GM23338 (cell line): ENCODE results near the gene ADSL. TPM values are rescaled to one million over a fixed set of nuclear protein-coding genes. Genes with fewer than 3 reads are reported as not detected.

Experiments
- ATAC-seq: fragments of 200-7000 bp; cut with Tn5 transposase; 3 replicates; pipeline ENCODE4 v1.9.1; 2020
- DNase-seq: peaks from one replicate; pipeline ENCODE4 v3.0.0-alpha.2; 2015; ENCODE audit warnings: low spot score
- H2AFZ ChIP-seq: fragments of 200-600 bp; sonication (generic); 2 replicates; pipeline ENCODE4 v1.8.0; 2016; ENCODE audit warnings: antibody characterized with exemption, mild to moderate bottlenecking, moderate library complexity
- H3F3A ChIP-seq: fragments of 200-600 bp; sonication (generic); replicated peaks from 2 replicates; pipeline ENCODE4 v1.8.0; 2017; ENCODE audit warnings: antibody characterized with exemption, mixed run types, low read depth
- H3K27ac ChIP-seq: fragments of 200-600 bp; sonication (generic); 2 replicates; pipeline ENCODE4 v1.6.1; 2016; ENCODE audit warnings: low read depth
- H3K27me3 ChIP-seq: fragments of 200-600 bp; sonication (generic); 2 replicates; pipeline ENCODE4 v1.8.0; 2016; ENCODE audit warnings: mild to moderate bottlenecking, mixed run types, moderate library complexity; ENCODE audit not compliant: insufficient read depth
- H3K36me3 ChIP-seq: fragments of 200-600 bp; sonication (generic); 2 replicates; pipeline ENCODE4 v1.8.0; 2016; ENCODE audit warnings: mild to moderate bottlenecking; ENCODE audit not compliant: insufficient read depth
- H3K4me1 ChIP-seq: fragments of 200-600 bp; sonication (generic); 2 replicates; pipeline ENCODE4 v1.8.0; 2016; ENCODE audit warnings: mild to moderate bottlenecking, moderate library complexity; ENCODE audit not compliant: insufficient read depth
- H3K4me2 ChIP-seq: fragments of 200-600 bp; sonication (generic); 2 replicates; pipeline ENCODE4 v1.7.1; 2017; ENCODE audit warnings: mixed run types
- H3K4me3 ChIP-seq: fragments of 200-600 bp; sonication (generic); 2 replicates; pipeline ENCODE4 v1.6.1; 2016; ENCODE audit warnings: mixed run types
- H3K79me2 ChIP-seq: fragments of 200-600 bp; sonication (generic); replicated peaks from 2 replicates; pipeline ENCODE4 v1.8.0; 2017; ENCODE audit warnings: mild to moderate bottlenecking; ENCODE audit not compliant: insufficient read depth
- H3K9me2 ChIP-seq: fragments of 200-600 bp; sonication (generic); 2 replicates; pipeline ENCODE4 v1.8.0; 2017; ENCODE audit not compliant: insufficient read depth
- H4K20me1 ChIP-seq: fragments of 200-600 bp; sonication (generic); replicated peaks from 2 replicates; pipeline ENCODE4 v1.8.0; 2017; ENCODE audit warnings: mild to moderate bottlenecking; ENCODE audit not compliant: insufficient read depth
- H3K27ac Mint-ChIP-seq: 2 replicates; pipeline ENCODE4 v1.8.0; 2020; ENCODE audit warnings: inconsistent platforms, mild to moderate bottlenecking, moderate library complexity, mixed read lengths
- H3K27me3 Mint-ChIP-seq: 3 replicates; pipeline ENCODE4 v1.8.0; 2022; ENCODE audit warnings: low read depth, mild to moderate bottlenecking, moderate library complexity, mixed read lengths, inconsistent platforms; ENCODE audit not compliant: insufficient read depth, poor library complexity
- H3K36me3 Mint-ChIP-seq: 3 replicates; pipeline ENCODE4 v1.8.0; 2021; ENCODE audit warnings: low read depth, mild to moderate bottlenecking, inconsistent platforms, moderate library complexity, mixed read lengths
- H3K4me1 Mint-ChIP-seq: 3 replicates; pipeline ENCODE4 v1.8.0; 2020; ENCODE audit warnings: mild to moderate bottlenecking, inconsistent platforms, mixed read lengths
- H3K4me3 Mint-ChIP-seq: 3 replicates; pipeline ENCODE4 v1.8.0; 2021; ENCODE audit warnings: moderate library complexity, mild to moderate bottlenecking, inconsistent platforms, mixed read lengths
- H3K9me3 Mint-ChIP-seq: 3 replicates; pipeline ENCODE4 v1.8.0; 2020; ENCODE audit warnings: moderate library complexity, mild to moderate bottlenecking, inconsistent platforms, mixed read lengths
- CREB1 ChIP-seq: fragments of 250-450 bp; sonication (Bioruptor Pico); IDR thresholded peaks from 2 replicates; pipeline ENCODE4 v1.5.0; 2020; ENCODE audit warnings: low read depth, mild to moderate bottlenecking, moderate library complexity
- CTCF ChIP-seq, 2 experiments: fragments of 200-600 bp in 1 of 2; sonication (generic) in 1 of 2; conservative IDR thresholded peaks; 2 replicates each; pipeline versions ENCODE4 v1.5.1 to v1.6.1; 2016 to 2017; ENCODE audit warnings: antibody characterized with exemption in 2 of 2, low read depth in 2 of 2, mild to moderate bottlenecking in 2 of 2, moderate library complexity in 1 of 2
- ETS1 ChIP-seq: IDR thresholded peaks from 2 replicates; pipeline ENCODE4 v1.6.1; 2016; ENCODE audit warnings: antibody characterized with exemption
- EZH2 ChIP-seq: fragments of 200-600 bp; sonication (generic); IDR thresholded peaks from one replicate; pipeline ENCODE4 v1.8.0; 2017; ENCODE audit warnings: antibody characterized with exemption, mild to moderate bottlenecking, low read depth; ENCODE audit not compliant: unreplicated experiment
- EZH2phosphoT487 ChIP-seq: fragments of 200-600 bp; sonication (generic); IDR thresholded peaks from one replicate; pipeline ENCODE4 v1.8.1; 2018; ENCODE audit warnings: antibody characterized with exemption; ENCODE audit not compliant: unreplicated experiment
- JUNB ChIP-seq: IDR thresholded peaks from one replicate; pipeline ENCODE4 v1.6.1; 2016; ENCODE audit warnings: antibody characterized with exemption; ENCODE audit not compliant: unreplicated experiment
- NANOG ChIP-seq: IDR thresholded peaks from 2 replicates; pipeline ENCODE4 v1.6.1; 2016; ENCODE audit warnings: antibody characterized with exemption, borderline replicate concordance
- POLR2AphosphoS5 ChIP-seq: IDR thresholded peaks from 2 replicates; pipeline ENCODE4 v1.6.1; 2016; ENCODE audit warnings: antibody characterized with exemption, low read depth
- REST ChIP-seq: IDR thresholded peaks from one replicate; pipeline ENCODE4 v1.6.1; 2018; ENCODE audit warnings: antibody characterized with exemption; ENCODE audit not compliant: unreplicated experiment
- STAT1 ChIP-seq: IDR thresholded peaks from one replicate; pipeline ENCODE4 v1.6.1; 2016; ENCODE audit warnings: antibody characterized with exemption; ENCODE audit not compliant: unreplicated experiment
- ZNF114 ChIP-seq: fragments of 250-450 bp; sonication (Bioruptor Pico); IDR thresholded peaks from 2 replicates; pipeline ENCODE4 v1.5.0; 2020; ENCODE audit warnings: mild to moderate bottlenecking, moderate library complexity
- ZNF331 ChIP-seq: fragments of 250-450 bp; sonication (Bioruptor Pico); IDR thresholded peaks from 2 replicates; pipeline ENCODE4 v1.5.0; 2020; ENCODE audit warnings: low read depth, mild to moderate bottlenecking, moderate library complexity
- ZNF462 ChIP-seq: fragments of 250-450 bp; sonication (Bioruptor Pico); IDR thresholded peaks from 2 replicates; pipeline ENCODE4 v1.5.0; 2020; ENCODE audit warnings: mild to moderate bottlenecking, moderate library complexity
- polyA plus RNA-seq: library from polyadenylated mRNA; unstranded; fragments of >200 nt; fragmentation: Nextera tagmentation; extraction: Ambion mirVana; gene quantifications from 2 replicates; pipeline ENCODE4 v1.2.1, GENCODE V29; 2016
- total RNA-seq: library from RNA; depleted of rRNA; stranded (reverse); fragments of >200 nt; shearing (Covaris generic); gene quantifications from 2 replicates; pipeline ENCODE4 v1.2.3, GENCODE V29; 2014

ADSL gene
- total and polyA plus RNA-seq, 2 experiments from 2014 or later, result 120 to 232 TPM

- Histone ChIP-seq H4K20me1 (no peaks in the 10 kb centered on the region; the same call in 1 of the 2 replicates), H3K27me3 (no peaks in the 10 kb centered on the region), H3K4me2 (no peak overlapping the region), H3K4me1 (no peaks in the 10 kb centered on the region), H3K79me2 (no peaks in the 10 kb centered on the region), H3K4me3 (no peak overlapping the region), H3K36me3 (peaks cover 3% of the 10 kb centered on the region; the same call in 1 of the 2 replicates), H3K9me2 (no peaks in the 10 kb centered on the region), H3F3A (no peaks in the 10 kb centered on the region), H2AFZ (no peak overlapping the region), H3K27ac (no peak overlapping the region)
- Mint-ChIP-seq H3K36me3 (peaks cover 18% of the 10 kb centered on the region), H3K4me3 (no peak overlapping the region), H3K9me3 (no peaks in the 10 kb centered on the region; the same call in 2 of the 3 replicates), H3K27me3 (peaks cover 10% of the 10 kb centered on the region), H3K4me1 (peaks cover 15% of the 10 kb centered on the region), H3K27ac (no peak overlapping the region)
- DNase-seq (no peak), ATAC-seq (no peak)
- TF ChIP-seq REST (no peak), ZNF462 (CRISPR knock-in tag) (no peak), ZNF331 (CRISPR knock-in tag) (no peak), EZH2 (no peak), JUNB (no peak), CREB1 (CRISPR knock-in tag) (no peak), CTCF (conservative IDR thresholded peaks at IDR 0.05; ENCODE audit: low read depth in 2 of 2) (no peak), NANOG (no peak), STAT1 (no peak), POLR2AphosphoS5 (no peak), ZNF114 (no peak), ETS1 (no peak), EZH2phosphoT487 (no peak)
These were observed 53.9 kb downstream of the ADSL start for GRCh38 chr22:40400159-40400558.
